Muscle of arm (tissue), 14 donors: ENCODE results near the gene KIF4A. TPM values are rescaled to one million over a fixed set of nuclear protein-coding genes. Genes with fewer than 3 reads are reported as not detected.
"Not testable (repeated sequence)": the region's sequence is repeated elsewhere in the genome, so short reads cannot be mapped to it uniquely, and the experiment has no call there.

ENCODE experiments used
- DNase-seq: peaks from one replicate; pipeline ENCODE4 v3.0.0-alpha.2; 2013
- long read RNA-seq, 11 donors: transcript quantifications; one replicate each; lab custom pipeline, GENCODE V29; 2026
- polyA plus RNA-seq, 12 donors: library from polyadenylated mRNA; unstranded; fragments of 120-200 nt; gene quantifications; one replicate each; pipeline ENCODE4 v1.2.1, GENCODE V29; 2013; ENCODE audit not compliant: insufficient read length in 12 of 12

Gene KIF4A, protein sequence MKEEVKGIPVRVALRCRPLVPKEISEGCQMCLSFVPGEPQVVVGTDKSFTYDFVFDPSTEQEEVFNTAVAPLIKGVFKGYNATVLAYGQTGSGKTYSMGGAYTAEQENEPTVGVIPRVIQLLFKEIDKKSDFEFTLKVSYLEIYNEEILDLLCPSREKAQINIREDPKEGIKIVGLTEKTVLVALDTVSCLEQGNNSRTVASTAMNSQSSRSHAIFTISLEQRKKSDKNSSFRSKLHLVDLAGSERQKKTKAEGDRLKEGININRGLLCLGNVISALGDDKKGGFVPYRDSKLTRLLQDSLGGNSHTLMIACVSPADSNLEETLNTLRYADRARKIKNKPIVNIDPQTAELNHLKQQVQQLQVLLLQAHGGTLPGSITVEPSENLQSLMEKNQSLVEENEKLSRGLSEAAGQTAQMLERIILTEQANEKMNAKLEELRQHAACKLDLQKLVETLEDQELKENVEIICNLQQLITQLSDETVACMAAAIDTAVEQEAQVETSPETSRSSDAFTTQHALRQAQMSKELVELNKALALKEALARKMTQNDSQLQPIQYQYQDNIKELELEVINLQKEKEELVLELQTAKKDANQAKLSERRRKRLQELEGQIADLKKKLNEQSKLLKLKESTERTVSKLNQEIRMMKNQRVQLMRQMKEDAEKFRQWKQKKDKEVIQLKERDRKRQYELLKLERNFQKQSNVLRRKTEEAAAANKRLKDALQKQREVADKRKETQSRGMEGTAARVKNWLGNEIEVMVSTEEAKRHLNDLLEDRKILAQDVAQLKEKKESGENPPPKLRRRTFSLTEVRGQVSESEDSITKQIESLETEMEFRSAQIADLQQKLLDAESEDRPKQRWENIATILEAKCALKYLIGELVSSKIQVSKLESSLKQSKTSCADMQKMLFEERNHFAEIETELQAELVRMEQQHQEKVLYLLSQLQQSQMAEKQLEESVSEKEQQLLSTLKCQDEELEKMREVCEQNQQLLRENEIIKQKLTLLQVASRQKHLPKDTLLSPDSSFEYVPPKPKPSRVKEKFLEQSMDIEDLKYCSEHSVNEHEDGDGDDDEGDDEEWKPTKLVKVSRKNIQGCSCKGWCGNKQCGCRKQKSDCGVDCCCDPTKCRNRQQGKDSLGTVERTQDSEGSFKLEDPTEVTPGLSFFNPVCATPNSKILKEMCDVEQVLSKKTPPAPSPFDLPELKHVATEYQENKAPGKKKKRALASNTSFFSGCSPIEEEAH
- 10 to 100 TPM in 2 of 12 donors, 1 to 10 TPM in 9, not detected in 1; 4.8 to 11.8 (median 7.9) TPM for polyA plus RNA-seq
- long read RNA-seq, donor 1, full-length matches to known transcripts = 2 of 2 reads
- long read RNA-seq, donor 1, partial matches to known transcripts = 0 of 2 reads
- long read RNA-seq, donor 1, other reads (novel, unspliced or antisense) = 0 of 2 reads
- long read RNA-seq, donor 2, full-length matches to known transcripts = 1 of 1 reads
- long read RNA-seq, donor 2, partial matches to known transcripts = 0 of 1 reads
- long read RNA-seq, donor 2, other reads (novel, unspliced or antisense) = 0 of 1 reads
- long read RNA-seq, donor 3 = 0 reads
- long read RNA-seq, donor 4 = 0 reads
- long read RNA-seq, donor 5, full-length matches to known transcripts = 1 of 1 reads
- long read RNA-seq, donor 5, partial matches to known transcripts = 0 of 1 reads
- long read RNA-seq, donor 5, other reads (novel, unspliced or antisense) = 0 of 1 reads
- long read RNA-seq, donor 6 = 0 reads
- long read RNA-seq, donor 7 = 0 reads
- long read RNA-seq, donor 8, full-length matches to known transcripts = 1 of 1 reads
- long read RNA-seq, donor 8, partial matches to known transcripts = 0 of 1 reads
- long read RNA-seq, donor 8, other reads (novel, unspliced or antisense) = 0 of 1 reads
- long read RNA-seq, donor 9 = 0 reads
- long read RNA-seq, donor 10 = 0 reads
- long read RNA-seq, donor 11, full-length matches to known transcripts = 2 of 2 reads
- long read RNA-seq, donor 11, partial matches to known transcripts = 0 of 2 reads
- long read RNA-seq, donor 11, other reads (novel, unspliced or antisense) = 0 of 2 reads

DNA sequence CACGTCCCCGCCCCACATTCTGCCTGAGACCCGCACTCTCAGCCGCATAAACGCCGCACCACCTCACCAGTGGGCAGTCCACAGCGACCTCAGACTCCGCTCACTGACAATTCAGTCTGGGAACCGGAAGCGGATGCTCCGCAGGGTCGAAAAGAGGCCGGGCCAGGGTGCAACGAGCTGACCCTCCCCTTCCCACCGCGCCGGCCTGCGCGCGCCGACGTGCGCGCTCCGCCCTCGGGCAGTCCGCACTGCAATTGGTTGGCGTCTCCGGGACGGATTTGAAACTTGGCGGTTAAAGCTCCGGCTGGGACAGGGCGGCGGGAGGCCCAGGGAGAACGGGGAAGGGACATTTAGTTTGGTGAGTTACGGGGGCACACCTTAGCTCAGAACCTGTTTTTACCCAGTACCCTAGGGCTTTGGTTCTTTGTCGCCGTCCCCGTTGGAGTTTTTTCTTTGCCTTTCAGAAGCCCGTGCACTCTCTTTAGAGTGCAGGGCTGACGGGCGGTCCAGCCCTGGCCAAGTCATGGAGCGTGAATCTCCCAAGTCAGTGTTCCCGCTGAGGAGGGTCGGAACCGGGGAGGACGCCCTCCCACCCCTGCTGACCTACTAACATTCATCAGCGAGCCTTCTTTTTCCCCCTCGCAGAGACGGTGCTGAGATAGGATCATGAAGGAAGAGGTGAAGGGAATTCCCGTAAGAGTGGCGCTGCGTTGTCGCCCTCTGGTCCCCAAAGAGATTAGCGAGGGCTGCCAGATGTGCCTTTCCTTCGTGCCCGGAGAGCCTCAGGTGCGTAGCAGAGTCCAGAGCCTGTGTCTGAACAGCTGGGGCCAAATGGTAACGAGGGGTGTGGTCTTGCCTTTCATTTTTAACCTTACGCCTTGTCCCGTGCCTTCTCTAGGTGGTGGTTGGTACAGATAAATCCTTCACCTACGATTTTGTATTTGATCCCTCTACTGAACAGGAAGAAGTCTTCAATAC lies at the start of gene KIF4A, which contains the start of gene PDZD11:
KIF4A (plus strand) TSS at position 312 of the 978 bp plus-strand sequence; CDS start at position 667, 355 bp downstream.
PDZD11 (minus strand) TSS at position 135 of the 978 bp plus-strand sequence. CDS start 586 bp downstream, outside the sequence.
- peak; percentile 87 for DNase-seq

DNA sequence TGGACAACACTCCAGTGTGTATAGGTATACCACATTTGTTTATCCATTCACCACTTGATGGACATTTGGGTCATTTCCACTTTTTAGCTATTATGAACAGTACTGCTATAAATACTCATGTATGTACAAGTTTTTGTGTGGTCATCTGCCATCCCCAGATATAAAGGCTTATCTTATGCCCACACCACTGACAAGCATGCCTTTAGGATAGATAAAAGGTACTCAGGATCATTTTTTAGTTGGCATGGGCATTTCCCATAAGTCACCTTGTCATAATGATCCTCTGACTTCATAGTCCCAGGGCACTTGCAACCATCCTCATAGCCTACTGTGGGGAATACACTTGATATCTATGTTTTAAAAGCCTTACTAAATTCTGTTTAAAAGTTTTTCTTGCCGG lies 49.2 kb upstream of the KIF4A start:
- no peak for DNase-seq

DNA sequence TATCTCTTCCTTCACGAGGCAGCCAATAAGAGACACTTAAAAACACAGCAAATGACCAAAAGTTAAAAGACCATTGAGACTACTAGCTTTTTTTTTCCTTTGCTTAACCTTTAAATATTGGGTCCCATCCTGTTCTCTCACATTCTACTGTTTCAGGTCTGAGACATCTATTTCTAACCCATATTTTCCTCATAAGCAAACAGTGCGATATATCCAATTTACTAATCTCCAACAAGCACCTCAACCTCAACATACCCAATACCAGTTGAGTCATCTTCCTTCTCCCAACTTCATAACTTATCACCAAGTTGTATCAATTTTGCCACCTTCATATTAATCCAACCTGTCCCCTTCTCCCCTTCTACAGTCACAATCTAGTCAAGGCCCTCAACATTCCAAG lies 48.4 kb upstream of the KIF4A start:
- DNase-seq = no peak

DNA sequence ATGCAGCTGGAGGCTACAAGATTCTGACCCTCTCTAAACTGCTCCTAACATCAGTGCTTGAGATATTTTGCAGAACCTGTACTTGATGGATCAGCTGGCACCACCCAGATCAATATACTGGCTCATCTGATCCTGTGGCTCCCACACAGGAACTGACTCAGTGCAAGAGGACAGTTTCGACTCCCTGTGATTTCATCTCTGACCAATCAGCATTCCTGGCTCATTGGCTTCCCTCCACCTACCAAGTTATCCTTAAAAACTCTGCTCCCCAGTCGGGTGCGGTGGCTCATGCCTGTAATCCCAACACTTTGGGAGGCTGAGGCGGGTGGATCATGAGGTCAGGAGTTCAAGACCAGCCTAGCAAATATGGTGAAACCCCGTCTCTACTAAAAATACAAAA lies 46.3 kb upstream of the KIF4A start:
- DNase-seq = not testable (repeated sequence)

DNA sequence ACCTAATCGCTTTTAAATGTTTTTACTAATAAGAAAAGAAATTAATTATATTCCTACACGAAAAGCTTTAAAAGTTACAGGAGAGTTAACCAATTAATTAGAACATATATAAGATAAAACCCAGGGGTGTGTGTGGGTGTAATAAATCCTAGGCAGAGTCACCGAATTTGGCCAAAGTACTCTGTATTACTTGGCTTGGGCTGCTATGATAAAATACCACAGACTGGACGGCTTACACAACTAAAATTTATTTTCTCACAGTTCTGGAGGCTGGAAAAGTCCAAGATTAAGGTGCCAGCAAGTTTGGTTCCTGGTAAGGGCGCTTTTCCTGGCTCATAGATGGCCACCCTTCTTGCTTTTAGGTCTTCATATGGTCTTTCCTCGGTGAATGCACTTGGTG lies 45.0 kb upstream of the KIF4A start:
- DNase-seq = no peak

DNA sequence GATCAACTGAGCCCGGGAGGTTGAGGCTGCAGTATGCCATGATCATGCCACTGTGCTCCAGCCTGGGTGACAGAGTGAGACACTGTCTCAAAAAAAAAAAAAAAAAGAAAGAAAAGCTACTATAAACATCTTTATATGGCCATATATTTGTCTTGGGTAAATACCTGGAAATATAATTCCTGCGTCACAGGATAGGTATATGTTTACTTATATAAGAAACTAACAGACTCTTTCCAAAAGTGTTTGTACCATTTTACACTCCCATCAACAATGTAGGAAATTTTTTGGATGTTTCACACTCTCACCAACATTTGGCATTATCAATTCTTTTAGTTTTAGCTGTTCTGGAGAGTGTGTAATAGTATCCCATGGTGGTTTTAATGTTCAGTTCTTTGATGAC lies 42.7 kb upstream of the KIF4A start:
- DNase-seq = no peak

DNA sequence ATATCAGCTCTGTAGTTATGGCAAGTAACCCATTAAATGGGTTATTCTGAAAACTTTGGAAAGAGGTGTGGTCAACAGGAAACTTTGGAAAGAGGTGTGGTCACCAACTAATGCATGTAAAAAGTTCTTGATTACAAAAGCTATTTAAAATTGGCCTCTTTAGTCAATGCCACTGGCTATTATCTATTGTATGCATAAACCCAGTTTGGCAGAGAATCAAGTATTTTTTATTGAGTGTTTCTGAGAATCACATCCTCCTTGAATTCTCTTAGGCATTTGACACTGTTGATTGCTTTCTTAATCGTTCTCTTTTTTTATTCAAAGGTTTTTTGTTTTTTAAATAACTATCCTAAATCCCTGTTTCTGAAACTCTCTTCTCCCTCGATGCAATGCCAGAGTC lies 37.4 kb upstream of the KIF4A start:
- no peak for DNase-seq

DNA sequence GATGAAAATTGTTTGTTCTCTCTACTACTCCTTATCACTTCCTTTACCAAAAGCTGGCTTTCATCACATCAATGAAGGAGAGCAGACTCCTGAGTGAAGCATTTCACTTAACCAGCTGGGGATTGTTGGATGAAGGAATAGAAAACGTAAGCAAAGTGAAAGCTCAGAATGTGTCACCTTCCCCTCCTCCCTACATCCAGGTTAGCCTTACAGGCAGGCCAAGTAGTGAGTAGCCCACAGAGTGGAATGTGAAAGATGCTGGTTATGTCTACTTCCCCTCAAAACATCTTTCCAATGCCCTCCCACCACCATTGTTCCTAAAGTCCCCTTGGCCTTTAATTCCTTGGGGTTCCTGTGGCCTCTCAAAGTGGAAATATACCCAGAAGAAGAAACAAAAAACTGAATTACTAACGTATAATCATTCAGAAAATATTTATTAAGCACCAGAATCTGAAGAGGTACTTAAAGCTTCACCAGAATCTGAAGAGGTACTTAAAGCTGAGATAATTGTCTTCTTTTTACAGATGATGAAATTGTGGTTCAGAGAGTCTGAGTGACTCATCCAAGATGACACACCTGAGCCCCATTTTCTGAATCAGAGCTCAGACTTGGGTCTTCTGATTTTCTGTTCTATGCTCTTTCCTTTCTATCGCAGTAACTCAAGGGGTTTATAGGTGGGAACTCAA lies 36.4 kb upstream of the KIF4A start:
- no peak for DNase-seq

DNA sequence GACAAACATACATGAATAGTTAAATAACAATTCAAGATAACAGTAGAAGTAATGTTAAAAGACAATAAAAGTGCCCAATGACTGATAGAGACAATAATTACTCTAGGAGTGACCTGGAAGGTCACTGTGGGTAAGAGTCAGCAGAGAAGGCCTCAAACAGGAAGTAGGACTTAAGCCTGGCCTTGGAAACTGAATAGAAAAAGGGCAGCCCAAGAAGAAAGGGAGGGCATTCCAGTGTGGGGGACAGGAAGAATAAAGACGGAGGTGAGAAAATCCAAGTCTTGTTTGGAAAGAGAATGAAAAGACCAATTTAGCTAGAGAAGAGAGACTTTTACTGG lies 35.9 kb upstream of the KIF4A start:
- no peak for DNase-seq

DNA sequence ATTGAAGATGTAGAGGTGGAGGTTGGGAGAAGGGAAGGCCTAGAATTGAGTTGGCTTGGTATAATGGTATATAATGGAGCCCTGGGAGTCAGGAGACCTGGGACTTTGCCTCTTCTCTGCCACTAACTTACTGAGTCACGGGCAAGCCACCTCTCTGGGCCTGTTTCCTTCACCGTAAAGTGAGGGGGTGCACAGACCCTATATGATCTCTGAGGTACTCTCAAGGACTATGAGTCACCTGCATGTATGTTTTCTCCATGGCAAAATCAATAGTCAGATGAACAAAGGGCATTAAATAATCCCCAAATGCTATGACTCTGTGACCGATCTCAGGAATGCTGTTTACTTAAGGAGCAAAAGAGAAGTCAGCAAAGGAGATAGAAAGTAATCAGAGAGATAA lies 35.0 kb upstream of the KIF4A start:
- no peak for DNase-seq

DNA sequence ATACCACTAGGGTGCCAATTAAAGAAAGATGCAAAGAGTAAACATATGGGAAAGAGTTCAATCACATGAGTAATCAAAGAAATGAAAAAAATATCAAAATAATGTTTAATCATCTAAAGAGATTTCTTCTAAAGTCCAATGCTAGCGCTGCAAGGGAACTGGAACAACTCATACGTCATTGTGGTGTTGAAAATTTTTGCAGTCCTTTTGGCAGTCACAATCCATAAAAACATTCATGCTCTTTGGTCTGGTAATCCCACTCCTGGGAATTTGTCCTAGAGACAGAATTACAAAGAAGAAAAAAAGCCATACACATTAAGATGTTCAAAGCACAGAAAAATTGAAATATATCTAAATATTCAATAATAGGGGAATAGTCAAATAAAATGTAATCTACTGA lies 34.5 kb upstream of the KIF4A start:
- DNase-seq = no peak

DNA sequence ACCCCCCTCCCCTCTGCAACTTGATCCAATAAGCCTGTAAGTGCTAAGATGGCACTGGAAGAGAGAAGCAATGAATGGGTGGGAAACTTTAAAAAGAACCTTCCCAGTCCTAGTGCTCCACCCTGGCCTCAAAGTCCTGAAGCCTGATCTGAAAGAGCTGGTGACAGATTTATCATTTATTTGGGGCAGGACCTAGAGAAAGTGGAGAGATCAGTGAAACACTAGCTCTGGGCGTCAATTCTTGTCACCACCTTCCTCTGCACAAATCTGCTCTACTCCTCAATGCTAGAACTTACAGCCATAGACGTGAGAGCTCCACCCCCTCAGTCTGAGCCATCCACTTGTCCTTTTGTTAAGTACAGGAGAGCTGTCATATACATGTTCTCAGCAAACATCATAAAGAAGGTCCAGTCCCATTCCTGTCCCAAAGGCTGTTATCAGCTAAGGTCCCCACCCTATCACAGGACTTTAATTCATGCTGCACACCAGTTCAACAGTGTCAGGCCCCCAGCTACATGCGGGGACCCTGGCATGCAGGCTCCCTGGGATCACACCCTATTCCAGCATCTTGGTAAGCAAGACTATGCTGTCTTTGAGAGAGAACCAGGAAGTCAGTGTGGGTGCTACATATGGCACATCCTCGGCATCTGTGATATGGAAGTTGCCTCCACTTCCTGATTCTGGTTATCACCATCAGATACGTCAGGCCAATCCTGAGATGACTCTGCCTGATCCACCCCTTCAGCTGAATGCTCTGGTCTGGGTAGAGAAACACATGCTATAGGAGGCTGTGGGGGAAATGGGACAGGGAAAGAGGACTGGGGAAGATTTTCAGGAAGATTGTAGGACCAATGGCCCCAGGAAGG lies 32.2 kb upstream of the KIF4A start:
- no peak for DNase-seq

DNA sequence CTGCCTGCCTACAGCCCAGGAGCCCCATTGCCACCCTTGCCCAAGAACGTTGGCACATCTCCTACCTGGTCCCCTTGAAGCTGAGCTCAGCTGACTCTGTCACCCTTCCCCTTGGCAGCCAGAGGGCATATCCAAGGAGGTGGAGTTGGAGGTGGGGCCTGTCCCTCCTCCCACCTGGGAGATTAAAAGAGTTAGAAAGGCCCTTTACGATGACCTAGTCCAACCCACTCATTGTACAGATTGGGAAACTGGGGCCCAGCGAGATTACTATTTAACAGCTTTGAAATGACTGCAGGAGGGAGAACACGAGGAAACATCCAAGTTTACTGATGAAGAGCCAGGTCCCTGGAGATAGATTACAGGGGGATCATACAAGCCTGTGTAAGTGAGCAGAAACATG lies 29.8 kb upstream of the KIF4A start, which contains the start of gene P2RY4:
P2RY4 (minus strand) TSS at position 101 of the 400 bp plus-strand sequence. CDS start 580 bp downstream, outside the sequence.
- DNase-seq = no peak

DNA sequence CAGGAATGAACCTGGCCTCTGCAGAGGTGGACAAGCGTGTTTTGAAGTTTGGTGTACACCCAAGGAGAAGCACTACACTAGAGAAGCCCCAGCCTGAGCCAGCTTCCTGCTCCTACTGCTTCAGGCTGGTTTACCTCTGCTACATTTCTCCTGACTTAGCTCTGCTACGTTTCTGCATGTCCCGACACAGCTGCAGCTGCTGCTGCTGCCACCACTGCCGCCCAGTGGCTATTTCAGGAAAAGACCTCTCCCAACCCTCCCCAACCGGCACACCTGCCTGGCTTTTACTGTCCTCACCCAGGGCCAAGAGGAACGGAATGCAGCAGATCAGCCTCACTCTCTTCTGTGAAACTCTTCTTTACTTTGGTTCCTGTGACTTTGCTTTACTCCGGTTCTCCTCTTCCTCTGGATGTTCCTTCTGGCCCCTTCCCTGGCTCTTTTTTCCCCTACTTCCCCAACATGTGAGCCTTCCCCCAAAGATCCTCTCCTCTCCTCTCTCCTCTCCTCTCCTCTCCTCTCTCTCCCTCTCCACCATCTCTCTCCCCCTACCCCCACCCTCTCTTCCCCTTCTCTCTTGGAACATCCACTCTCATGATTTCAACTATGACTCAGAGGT lies 26.8 kb upstream of the KIF4A start:
- DNase-seq = no peak

DNA sequence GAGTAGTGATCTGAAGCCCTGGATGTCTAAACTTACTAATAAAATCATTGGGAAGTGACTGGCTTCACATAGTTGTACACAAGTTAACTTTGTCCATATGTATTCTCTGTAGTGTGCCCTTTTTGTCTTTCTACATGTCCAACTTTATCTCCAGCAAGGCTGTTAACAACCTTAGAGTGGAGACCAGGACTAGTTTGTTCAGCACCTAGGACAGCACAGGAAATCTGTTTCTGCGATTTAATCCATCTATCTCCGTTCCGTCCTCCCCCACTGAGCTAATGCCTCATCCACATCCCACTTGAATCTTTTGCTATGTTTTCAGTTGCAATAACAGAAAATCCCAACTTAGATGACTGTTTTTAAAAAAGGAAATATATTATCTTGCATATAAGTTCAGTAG lies 25.1 kb upstream of the KIF4A start:
- DNase-seq = no peak

DNA sequence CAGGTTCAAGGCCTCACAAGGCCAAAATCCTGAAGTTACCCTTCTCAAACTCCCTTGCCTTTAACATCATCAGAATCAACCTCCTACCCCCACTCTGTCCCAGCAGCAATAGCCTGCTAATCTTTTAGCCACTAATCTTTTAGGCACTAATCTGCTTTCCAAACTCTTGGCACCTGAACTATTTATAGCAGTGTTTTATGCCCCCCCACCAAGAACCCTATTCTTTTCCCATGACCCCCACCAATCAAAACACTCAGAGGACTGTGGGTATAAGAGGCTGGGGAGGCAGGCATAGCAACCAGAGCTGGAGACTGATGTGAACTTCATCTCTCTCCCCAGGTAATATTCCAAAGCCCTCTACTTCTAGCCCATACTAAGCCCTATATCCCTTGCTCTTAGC lies 21.9 kb upstream of the KIF4A start, which contains the start of gene ARR3:
ARR3 (plus strand) TSS at position 301 of the 400 bp plus-strand sequence. CDS start 1,052 bp downstream, outside the sequence.
- no peak for DNase-seq

DNA sequence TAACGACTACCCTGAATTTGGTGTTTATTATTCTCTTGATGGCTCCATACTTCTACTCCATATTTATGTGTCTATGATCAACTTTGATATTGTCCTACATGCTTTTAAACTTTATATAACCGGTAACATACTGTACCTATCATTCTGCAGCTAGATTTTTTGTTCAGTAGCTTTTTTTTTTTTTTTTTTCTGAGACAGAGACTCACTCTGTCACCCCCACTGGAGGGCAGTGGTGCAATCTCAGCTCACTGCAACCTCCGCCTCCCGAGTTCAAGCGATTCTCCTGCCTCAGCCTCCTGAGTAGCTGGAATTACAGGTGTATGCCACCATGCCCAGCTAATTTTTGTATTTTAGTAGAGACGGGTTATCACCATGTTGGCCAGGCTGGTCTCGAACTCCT lies 15.9 kb upstream of the KIF4A start:
- not testable (repeated sequence) for DNase-seq
